A549 (cell line): Measurements from ENCODE around the gene OSGEPL1. TPM values are rescaled to one million over a fixed set of nuclear protein-coding genes. Genes with fewer than 3 reads are reported as not detected.

Experiments used
- ATAC-seq, 2 experiments: fragments of 200-7000 bp in 1 of 2; fragments of >200 bp in 1 of 2; cut with Nextera tagmentation in 1 of 2; cut with Tn5 transposase in 1 of 2; 3 replicates each; pipeline versions ENCODE4 v1.8.0 to v1.9.1; 2018 to 2020; ENCODE audit warnings: mild to moderate bottlenecking in 1 of 2, moderate library complexity in 1 of 2
- CTCF ChIA-PET: fragments of 300-600 bp; sonication (Branson Sonifier 250); formaldehyde crosslinking; extraction: SDS; loops from one replicate; lab custom pipeline; 2021; ENCODE audit warnings: antibody characterized with exemption, inconsistent platforms; lab: Yijun Ruan, JAX
- POLR2A ChIA-PET: fragments of 350-600 bp; formaldehyde crosslinking; extraction: SDS; loops from one replicate; lab custom pipeline; 2021; ENCODE audit warnings: antibody characterized with exemption, inconsistent platforms; lab: Yijun Ruan, JAX
- DNase-seq, 2 experiments: peaks; one replicate each; pipeline versions ENCODE4 v3.0.0 to v3.0.0-alpha.2; 2011 to 2016; ENCODE audit warnings: low read depth in 1 of 2, low spot score in 1 of 2
- FAIRE-seq: peaks from 2 replicates; lab custom pipeline; 2011; peaks lifted over from hg19 to GRCh38; lab: Jason Lieb, UNC
- H3K27ac ChIP-seq, 2 experiments: fragments of >200 bp; sonication (Bioruptor Twin); formaldehyde crosslinking; 3 replicates each; pipeline ENCODE4 v1.5.1; 2016 to 2017
- H3K4me1 ChIP-seq: fragments of >200 bp; sonication (Bioruptor Twin); formaldehyde crosslinking; 3 replicates; pipeline ENCODE4 v1.6.1; 2016
- H3K4me2 ChIP-seq: fragments of >200 bp; sonication (Bioruptor Twin); formaldehyde crosslinking; 3 replicates; pipeline ENCODE4 v1.6.1; 2016
- H3K4me3 ChIP-seq: fragments of >200 bp; sonication (Bioruptor Twin); formaldehyde crosslinking; 3 replicates; pipeline ENCODE4 v1.5.1; 2016
- H3K9me3 ChIP-seq: fragments of >200 bp; sonication (Bioruptor Twin); formaldehyde crosslinking; 3 replicates; pipeline ENCODE4 v1.6.1; 2016
- CBX8 ChIP-seq: fragments of 200-600 bp; sonication (generic); IDR thresholded peaks from 2 replicates; pipeline ENCODE4 v1.6.1; 2016
- CEBPB ChIP-seq, 2 experiments: fragments of >200 bp in 1 of 2; sonication (Bioruptor Twin) in 1 of 2; formaldehyde crosslinking in 1 of 2; IDR thresholded peaks; 2 replicates each; pipeline ENCODE4 v1.6.1; 2012 to 2016
- CHD2 ChIP-seq: fragments of 150-350 bp; IDR thresholded peaks from 2 replicates; pipeline ENCODE4 v1.6.1; 2014; ENCODE audit warnings: low read length; ENCODE audit not compliant: partially characterized antibody
- E2F6 ChIP-seq: IDR thresholded peaks from 2 replicates; pipeline ENCODE4 v1.6.1; 2012; ENCODE audit warnings: low read depth, borderline replicate concordance
- EHF ChIP-seq: fragments of 250-450 bp; sonication (Bioruptor Pico); IDR thresholded peaks from 2 replicates; pipeline ENCODE4 v1.5.0; 2020; ENCODE audit warnings: mild to moderate bottlenecking
- ELK1 ChIP-seq: fragments of 150-350 bp; IDR thresholded peaks from 2 replicates; pipeline ENCODE4 v1.6.1; 2014; ENCODE audit warnings: low read depth, mild to moderate bottlenecking, low read length
- EP300 ChIP-seq, 2 experiments: fragments of >200 bp; sonication (Bioruptor Twin); formaldehyde crosslinking; IDR thresholded peaks; 2 replicates in 1 of 2; 3 replicates in 1 of 2; pipeline ENCODE4 v1.6.1; 2016 to 2017
- FOSB ChIP-seq: fragments of 250-450 bp; sonication (Bioruptor Pico); IDR thresholded peaks from 2 replicates; pipeline ENCODE4 v1.5.0; 2020; ENCODE audit warnings: mild to moderate bottlenecking, moderate library complexity
- FOSL2 ChIP-seq, 2 experiments: fragments of 450-650 bp in 1 of 2; fragments of >200 bp in 1 of 2; sonication (Bioruptor Twin) in 1 of 2; formaldehyde crosslinking; IDR thresholded peaks; 2 replicates each; pipeline versions ENCODE4 v1.5.0 to v1.6.1; 2016 to 2020; ENCODE audit warnings: mild to moderate bottlenecking in 1 of 2, moderate library complexity in 1 of 2
- FOXS1 ChIP-seq: fragments of 250-450 bp; sonication (Bioruptor Pico); IDR thresholded peaks from 2 replicates; pipeline ENCODE4 v1.5.0; 2020; ENCODE audit warnings: mild to moderate bottlenecking, moderate library complexity
- HES2 ChIP-seq: fragments of >200 bp; sonication (Bioruptor Twin); formaldehyde crosslinking; IDR thresholded peaks from 2 replicates; pipeline ENCODE4 v1.6.1; 2016
- HOXB13 ChIP-seq: fragments of 250-450 bp; sonication (Bioruptor Pico); IDR thresholded peaks from 2 replicates; pipeline ENCODE4 v1.5.0; 2020; ENCODE audit warnings: low read depth, mild to moderate bottlenecking, moderate library complexity
- JUN ChIP-seq, 2 experiments: fragments of >200 bp; sonication (Bioruptor Twin); formaldehyde crosslinking; IDR thresholded peaks; 2 replicates in 1 of 2; 3 replicates in 1 of 2; pipeline ENCODE4 v1.6.1; 2016 to 2017
- KDM1A ChIP-seq: fragments of 200-600 bp; sonication (generic); IDR thresholded peaks from 2 replicates; pipeline ENCODE4 v1.6.1; 2016; ENCODE audit warnings: low read depth, mild to moderate bottlenecking
- MAZ ChIP-seq: fragments of 150-350 bp; IDR thresholded peaks from 2 replicates; pipeline ENCODE4 v1.6.1; 2014; ENCODE audit warnings: antibody characterized with exemption, low read depth, low read length, borderline replicate concordance
- NFE2L2 ChIP-seq: fragments of 150-350 bp; conservative IDR thresholded peaks from 2 replicates; pipeline ENCODE4 v1.6.1; 2014; ENCODE audit warnings: low read length
- NR3C1 ChIP-seq: fragments of >200 bp; sonication (Bioruptor Twin); formaldehyde crosslinking; IDR thresholded peaks from 3 replicates; pipeline ENCODE4 v1.6.1; 2017
- PBX3 ChIP-seq: IDR thresholded peaks from 2 replicates; pipeline ENCODE4 v1.6.1; 2012
- RAD21 ChIP-seq, 2 experiments: fragments of >200 bp in 1 of 2; sonication (Bioruptor Twin) in 1 of 2; formaldehyde crosslinking in 1 of 2; IDR thresholded peaks in 1 of 2; conservative IDR thresholded peaks in 1 of 2; 2 replicates in 1 of 2; 3 replicates in 1 of 2; pipeline ENCODE4 v1.6.1; 2012 to 2018; ENCODE audit warnings: inconsistent platforms in 1 of 2
- RARB ChIP-seq: fragments of 250-450 bp; sonication (Bioruptor Pico); IDR thresholded peaks from 2 replicates; pipeline ENCODE4 v1.8.0; 2021; ENCODE audit warnings: mild to moderate bottlenecking, moderate library complexity
- RCOR1 ChIP-seq: fragments of 150-350 bp; IDR thresholded peaks from 2 replicates; pipeline ENCODE4 v1.6.1; 2014; ENCODE audit warnings: antibody characterized with exemption, low read length, low read depth
- REST ChIP-seq: fragments of 200-600 bp; sonication (generic); IDR thresholded peaks from 2 replicates; pipeline ENCODE4 v1.6.1; 2016; ENCODE audit warnings: antibody characterized with exemption, mild to moderate bottlenecking, moderate library complexity
- TFCP2L1 ChIP-seq: fragments of 250-450 bp; sonication (Bioruptor Pico); IDR thresholded peaks from 2 replicates; pipeline ENCODE4 v1.5.0; 2021; ENCODE audit warnings: mild to moderate bottlenecking
- ZC3H11A ChIP-seq: fragments of 450-650 bp; IDR thresholded peaks from 2 replicates; pipeline ENCODE4 v1.6.1; 2014; ENCODE audit warnings: antibody characterized with exemption, mild to moderate bottlenecking
- ZFP36 ChIP-seq: fragments of 450-650 bp; IDR thresholded peaks from 2 replicates; pipeline ENCODE4 v1.6.1; 2014; ENCODE audit warnings: borderline replicate concordance; ENCODE audit not compliant: partially characterized antibody
- ZNF302 ChIP-seq: fragments of 250-450 bp; sonication (Bioruptor Pico); IDR thresholded peaks from 2 replicates; pipeline ENCODE4 v1.9.0; 2021; ENCODE audit warnings: inconsistent platforms, mild to moderate bottlenecking, moderate library complexity
- WGBS: methylation state at CpG from one replicate; pipeline ENCODE4 v1.1.6; 2017; ENCODE audit errors: missing lambda C conversion rate; 5-methylcytosine and 5-hydroxymethylcytosine counted together
- polyA plus RNA-seq, 4 experiments: library from polyadenylated mRNA; depleted of rRNA in 3 of 4; stranded (reverse); fragments of >200 nt; fragmentation: RNase III in 1 of 4; extraction: RNeasy Plus Mini Kit Qiagen cat#74134 plus additional on column Dnase treatment in 1 of 4; gene quantifications; 2 replicates in 3 of 4; 3 replicates in 1 of 4; pipeline ENCODE4 v1.2.3, GENCODE V29; 2011 to 2017

The OSGEPL1 gene
- polyA plus RNA-seq, 2 of the 4 experiments (the other 2 are of a cell fraction), result 9.0 to 14.4 TPM

GRCh38 chr2:189783927-189784867 lies 21.6 kb upstream of the OSGEPL1 start, which contains the start of the genes ORMDL1 and PMS1 (continued):
- TF ChIP-seq E2F6 (peak; percentile 89), RARB (CRISPR knock-in tag) (no peak), CBX8 (no peak), NR3C1 (no peak), RAD21 (conservative IDR thresholded peaks at IDR 0.05 in 1 of 2, IDR thresholded peaks at IDR 0.05 in 1 of 2) (no peak), CHD2 (peak; percentile 5)

GRCh38 chr2:189783451-189783926 lies 20.9 kb upstream of the OSGEPL1 start:
- H3K9me3 ChIP-seq, result no peaks in the 10 kb centered on the region
- H3K4me1 ChIP-seq, result peaks cover 12% of the 10 kb centered on the region; the same call in 2 of the 3 replicates
- H3K4me3 ChIP-seq, result peak overlapping the region; percentile 88
- TF ChIP-seq ZNF302 (CRISPR knock-in tag), result no peak
- TF ChIP-seq PBX3, result no peak
- no peak for TF ChIP-seq MAZ
- TF ChIP-seq JUN (IDR thresholded peaks at IDR 0.05), result no peak
- TF ChIP-seq RAD21 (conservative IDR thresholded peaks at IDR 0.05 in 1 of 2, IDR thresholded peaks at IDR 0.05 in 1 of 2), result no peak
- TF ChIP-seq ELK1, result no peak
- TF ChIP-seq FOSL2 (IDR thresholded peaks at IDR 0.05), result no peak
- TF ChIP-seq FOSL2 (CRISPR knock-in tag; IDR thresholded peaks at IDR 0.05), result no peak
- no peak for TF ChIP-seq ZFP36
- no peak for TF ChIP-seq FOXS1 (CRISPR knock-in tag)
- no peak for TF ChIP-seq ZC3H11A
- no peak for TF ChIP-seq EHF (CRISPR knock-in tag)
- TF ChIP-seq FOSB, result no peak
- no peak for TF ChIP-seq TFCP2L1 (CRISPR knock-in tag)
- TF ChIP-seq EP300 (IDR thresholded peaks at IDR 0.05), result no peak
- TF ChIP-seq, all 56 proteins: peak for 0
- Histone ChIP-seq H3K4me2 (peak overlapping the region; percentile 59), H3K27ac (peak overlapping the region; percentile 89 to 96)
- DNase-seq (no peak), ATAC-seq (peak; percentile 53 to 58), FAIRE-seq (no peak)
- POLR2A ChIA-PET, result interaction anchor here (0.6 to 1.6 kb wide), 6 partner anchors 8 to 536 kb away, joined by 3 to 10 read pairs (median 4); partner anchors contain the start of genes HIBCH and OSGEPL1
- WGBS, result 1% methylated on average over 13 of the region's 17 CpGs
- CTCF ChIA-PET, result interaction anchor here (0.6 to 1.3 kb wide), 3 partner anchors 15 to 317 kb away, joined by 3 to 6 read pairs (median 4); partner anchors contain the start of gene OSGEPL1

GRCh38 chr2:189782221-189782671 lies 19.7 kb upstream of the OSGEPL1 start:
- ChIA-PET CTCF (no interaction called here), POLR2A (no interaction called here)
- FAIRE-seq (no peak), DNase-seq (no peak), ATAC-seq (no peak)
- H3K4me3 ChIP-seq, result peak overlapping the region; percentile 88; the same call in 2 of the 3 replicates
- H3K4me2 ChIP-seq, result peak overlapping the region; percentile 59
- no peak overlapping the region for H3K27ac ChIP-seq
- H3K9me3 ChIP-seq, result no peaks in the 10 kb centered on the region
- peaks cover 12% of the 10 kb centered on the region; the same call in 2 of the 3 replicates for H3K4me1 ChIP-seq
- 50% methylated on average over 4 of the region's 4 CpGs for WGBS
- TF ChIP-seq CEBPB (IDR thresholded peaks at IDR 0.05), result peak in 1 of 2 experiments; percentile 22; a peak in 1 of 4 replicates
- TF ChIP-seq NFE2L2, result no peak
- TF ChIP-seq REST, result no peak
- TF ChIP-seq KDM1A, result no peak
- TF ChIP-seq E2F6, result no peak
- no peak for TF ChIP-seq RCOR1
- no peak for TF ChIP-seq HES2
- no peak for TF ChIP-seq HOXB13 (CRISPR knock-in tag)
